ENCODE results near the gene ZNF614. TPM values are rescaled to one million over a fixed set of nuclear protein-coding genes. Genes with fewer than 3 reads are reported as not detected.

ZNF614 gene
- total and polyA plus RNA-seq, 9 of the 15 experiments (the other 6 are each of a cell fraction or from before 2014, with no cell fraction given) = 4.9 to 16.3 (median 11.4) TPM

DNA sequence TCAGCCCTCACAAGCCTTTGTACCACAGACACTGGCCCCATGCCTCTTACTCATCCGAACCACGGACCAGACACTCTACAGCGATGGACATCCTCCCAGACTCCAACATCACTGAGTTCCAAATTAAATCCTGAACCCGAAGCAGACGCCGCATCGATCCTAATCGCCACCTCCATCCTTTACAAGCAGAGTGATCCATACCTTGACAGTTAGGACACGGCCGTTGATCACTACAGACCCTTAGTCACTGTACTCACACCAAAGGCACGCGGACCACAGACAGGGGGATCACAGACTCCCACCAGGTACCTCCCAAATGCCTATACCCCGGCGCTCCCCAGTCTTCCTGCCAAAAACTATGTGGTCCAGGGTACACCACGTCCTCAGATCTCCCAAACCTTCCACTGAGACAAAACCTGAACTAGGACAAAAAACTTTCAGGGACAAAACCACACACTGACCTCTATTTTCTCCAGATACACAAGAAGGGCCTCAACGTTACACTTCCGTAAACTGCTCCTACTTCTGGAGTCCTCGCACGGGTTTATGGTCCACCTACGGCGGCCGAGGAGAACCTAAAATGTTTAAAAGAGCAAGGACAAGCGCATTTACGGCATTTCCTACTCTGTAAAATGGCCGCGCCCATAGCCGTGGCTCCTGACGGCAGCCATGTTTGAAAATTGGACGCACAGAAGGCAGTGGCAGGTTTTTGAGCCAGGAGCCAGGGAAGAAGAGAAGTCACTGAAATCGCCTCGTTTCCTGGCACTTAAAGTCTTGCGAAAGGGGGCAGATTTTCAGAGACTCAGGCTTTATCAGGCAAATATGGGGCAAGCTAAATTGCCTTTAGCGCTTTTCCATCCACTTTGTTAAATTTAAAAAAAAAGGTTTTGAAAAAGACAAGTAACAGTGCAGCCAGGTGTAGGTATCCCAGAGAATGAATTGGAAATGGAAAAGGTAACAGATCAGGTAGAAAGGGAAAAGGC is 41.6 kb downstream of the ZNF614 start, which contains the start of gene ZNF350 (continued):
- TF ChIP-seq, protein P1, sequence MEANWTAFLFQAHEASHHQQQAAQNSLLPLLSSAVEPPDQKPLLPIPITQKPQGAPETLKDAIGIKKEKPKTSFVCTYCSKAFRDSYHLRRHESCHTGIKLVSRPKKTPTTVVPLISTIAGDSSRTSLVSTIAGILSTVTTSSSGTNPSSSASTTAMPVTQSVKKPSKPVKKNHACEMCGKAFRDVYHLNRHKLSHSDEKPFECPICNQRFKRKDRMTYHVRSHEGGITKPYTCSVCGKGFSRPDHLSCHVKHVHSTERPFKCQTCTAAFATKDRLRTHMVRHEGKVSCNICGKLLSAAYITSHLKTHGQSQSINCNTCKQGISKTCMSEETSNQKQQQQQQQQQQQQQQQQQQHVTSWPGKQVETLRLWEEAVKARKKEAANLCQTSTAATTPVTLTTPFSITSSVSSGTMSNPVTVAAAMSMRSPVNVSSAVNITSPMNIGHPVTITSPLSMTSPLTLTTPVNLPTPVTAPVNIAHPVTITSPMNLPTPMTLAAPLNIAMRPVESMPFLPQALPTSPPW (CRISPR knock-in tag; IDR thresholded peaks at IDR 0.05) = no peak
- TF ChIP-seq ZKSCAN3 (CRISPR knock-in tag; IDR thresholded peaks at IDR 0.05) = no peak
- no peak for TF ChIP-seq RAD51 (IDR thresholded peaks at IDR 0.05; ENCODE audit: borderline replicate concordance, low read depth)
- no peak for TF ChIP-seq KDM1A (IDR thresholded peaks at IDR 0.05)
- TF ChIP-seq EP400 (IDR thresholded peaks at IDR 0.05) = peak; percentile 38; the same call in 1 of the 2 replicates
- TF ChIP-seq, protein P2, sequence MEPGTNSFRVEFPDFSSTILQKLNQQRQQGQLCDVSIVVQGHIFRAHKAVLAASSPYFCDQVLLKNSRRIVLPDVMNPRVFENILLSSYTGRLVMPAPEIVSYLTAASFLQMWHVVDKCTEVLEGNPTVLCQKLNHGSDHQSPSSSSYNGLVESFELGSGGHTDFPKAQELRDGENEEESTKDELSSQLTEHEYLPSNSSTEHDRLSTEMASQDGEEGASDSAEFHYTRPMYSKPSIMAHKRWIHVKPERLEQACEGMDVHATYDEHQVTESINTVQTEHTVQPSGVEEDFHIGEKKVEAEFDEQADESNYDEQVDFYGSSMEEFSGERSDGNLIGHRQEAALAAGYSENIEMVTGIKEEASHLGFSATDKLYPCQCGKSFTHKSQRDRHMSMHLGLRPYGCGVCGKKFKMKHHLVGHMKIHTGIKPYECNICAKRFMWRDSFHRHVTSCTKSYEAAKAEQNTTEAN (CRISPR knock-in tag; IDR thresholded peaks at IDR 0.05) = no peak
- no peak for TF ChIP-seq CAMTA2 (CRISPR knock-in tag; conservative IDR thresholded peaks at IDR 0.05)
- no peak for TF ChIP-seq RUNX1 (IDR thresholded peaks at IDR 0.05; ENCODE audit: low read depth)
- no peak for TF ChIP-seq ZNF785 (CRISPR knock-in tag; IDR thresholded peaks at IDR 0.05)
- no peak for TF ChIP-seq BRCA1 (IDR thresholded peaks at IDR 0.05)
- TF ChIP-seq BRCA1 (CRISPR knock-in tag; IDR thresholded peaks at IDR 0.05) = no peak
- no peak for TF ChIP-seq RREB1 (CRISPR knock-in tag; IDR thresholded peaks at IDR 0.05)
- no peak for TF ChIP-seq PATZ1 (CRISPR knock-in tag; IDR thresholded peaks at IDR 0.05; ENCODE audit: borderline replicate concordance)
- no peak for TF ChIP-seq DACH1 (IDR thresholded peaks at IDR 0.05; ENCODE audit: partially characterized antibody)
- no peak for TF ChIP-seq ZNF830 (CRISPR knock-in tag; IDR thresholded peaks at IDR 0.05)

All from K562 (cell line).